ENCODE measurements around the gene UCN2. TPM values are rescaled to one million over a fixed set of nuclear protein-coding genes. Genes with fewer than 3 reads are reported as not detected.
A peak's percentile ranks its signal among the peaks of the same experiment; 100 is the strongest.
"Not testable (repeated sequence)": the region's sequence is repeated elsewhere in the genome, so short reads cannot be mapped to it uniquely, and the experiment has no call there.

The UCN2 gene
- total and polyA plus RNA-seq, 2 donors (not counting 3 experiments of a cell fraction or from before 2014, with no cell fraction given), result 0.11 TPM; not detected in 1

GRCh38 chr3:48532271-48532976 is 31.2 kb downstream of the UCN2 start:
- intact Hi-C loops (cut with micrococcal nuclease), result no loop called here
- no peaks in the 10 kb centered on the region for H3K9me3 ChIP-seq (replicated peaks; ENCODE audit: control insufficient read depth, insufficient read depth, low read length)
- BruUV-seq (replicated peaks), result no TSS peak
- DNase-seq (ENCODE audit: low read depth, low spot score) (no peak), FAIRE-seq (no peak)
- H3K4me2 ChIP-seq (ENCODE audit: insufficient read depth, low read length), result no peak overlapping the region
- H2AFZ ChIP-seq (ENCODE audit: low read depth, low read length), result no peak overlapping the region
- no peaks in the 10 kb centered on the region for H4K20me1 ChIP-seq (replicated peaks; ENCODE audit: control insufficient read depth, extremely low read depth, insufficient read depth, low read length)
- no peaks in the 10 kb centered on the region for H3K4me1 ChIP-seq (ENCODE audit: control insufficient read depth, extremely low read depth, insufficient read depth, low read length)
- H3K79me2 ChIP-seq (ENCODE audit: control insufficient read depth, insufficient read depth, low read length), result no peaks in the 10 kb centered on the region
- H3K36me3 ChIP-seq (ENCODE audit: control insufficient read depth in 2 of 2, extremely low read depth in 1 of 2, insufficient read depth in 2 of 2, low read length in 2 of 2), result no peaks in the 10 kb centered on the region
- ChIA-PET CTCF (interaction anchor here (1.5 to 2.1 kb wide), 3 partner anchors 10 to 23 kb away, joined by 3 to 5 read pairs (median 4); no protein-coding TSS in a partner anchor), POLR2A (no interaction called here)
- TF ChIP-seq POLR2AphosphoS5 (IDR thresholded peaks at IDR 0.05; ENCODE audit: insufficient read depth, low read depth, low read length), result no peak
- no peak for TF ChIP-seq GATA2 (IDR thresholded peaks at IDR 0.05; ENCODE audit: insufficient read depth, insufficient read length, low read depth, low read length)
- no peak for TF ChIP-seq MAX (IDR thresholded peaks at IDR 0.05; ENCODE audit: insufficient read depth, insufficient read length)
- TF ChIP-seq, protein P1, sequence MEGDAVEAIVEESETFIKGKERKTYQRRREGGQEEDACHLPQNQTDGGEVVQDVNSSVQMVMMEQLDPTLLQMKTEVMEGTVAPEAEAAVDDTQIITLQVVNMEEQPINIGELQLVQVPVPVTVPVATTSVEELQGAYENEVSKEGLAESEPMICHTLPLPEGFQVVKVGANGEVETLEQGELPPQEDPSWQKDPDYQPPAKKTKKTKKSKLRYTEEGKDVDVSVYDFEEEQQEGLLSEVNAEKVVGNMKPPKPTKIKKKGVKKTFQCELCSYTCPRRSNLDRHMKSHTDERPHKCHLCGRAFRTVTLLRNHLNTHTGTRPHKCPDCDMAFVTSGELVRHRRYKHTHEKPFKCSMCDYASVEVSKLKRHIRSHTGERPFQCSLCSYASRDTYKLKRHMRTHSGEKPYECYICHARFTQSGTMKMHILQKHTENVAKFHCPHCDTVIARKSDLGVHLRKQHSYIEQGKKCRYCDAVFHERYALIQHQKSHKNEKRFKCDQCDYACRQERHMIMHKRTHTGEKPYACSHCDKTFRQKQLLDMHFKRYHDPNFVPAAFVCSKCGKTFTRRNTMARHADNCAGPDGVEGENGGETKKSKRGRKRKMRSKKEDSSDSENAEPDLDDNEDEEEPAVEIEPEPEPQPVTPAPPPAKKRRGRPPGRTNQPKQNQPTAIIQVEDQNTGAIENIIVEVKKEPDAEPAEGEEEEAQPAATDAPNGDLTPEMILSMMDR (IDR thresholded peaks at IDR 0.05; ENCODE audit: extremely low read depth in 1 of 2, insufficient read depth in 1 of 2, low read depth in 1 of 2, low read length in 2 of 2), result no peak
- TF ChIP-seq EZH2 (IDR thresholded peaks at IDR 0.05; ENCODE audit: borderline replicate concordance, low read depth, low read length, severe bottlenecking), result no peak
- no peak for TF ChIP-seq JUN (IDR thresholded peaks at IDR 0.05; ENCODE audit: borderline replicate concordance, insufficient read depth, insufficient read length, low read depth)
- no peak for TF ChIP-seq MYC (IDR thresholded peaks at IDR 0.05; ENCODE audit: low read depth, low read length)
- no peak for TF ChIP-seq FOS (IDR thresholded peaks at IDR 0.05; ENCODE audit: borderline replicate concordance, insufficient read depth, low read length)
- no peak for TF ChIP-seq POLR2A (IDR thresholded peaks at IDR 0.05; ENCODE audit: low read depth, low read length)
- H3K9me1 ChIP-seq (replicated peaks; ENCODE audit: control insufficient read depth, extremely low read depth, insufficient read depth, low read length), result no peaks in the 10 kb centered on the region
- H3K27ac ChIP-seq (ENCODE audit: insufficient read depth, low read depth, low read length), result no peak overlapping the region
- dilution Hi-C loops (cut with MboI; ENCODE audit: extremely low pct_ligation_motif_present, low sequenced_read_pairs), result no loop called here
- H3K9ac ChIP-seq (replicated peaks; ENCODE audit: extremely low read depth, insufficient read depth, low read length), result no peak overlapping the region
- no peaks in the 10 kb centered on the region for H3K27me3 ChIP-seq (ENCODE audit: control insufficient read depth in 2 of 2, insufficient read depth in 2 of 2, low read length in 2 of 2)
- H3K4me3 ChIP-seq (replicated peaks in 1 of 3; ENCODE audit: insufficient read depth in 1 of 3, low read depth in 1 of 3, low read length in 3 of 3), result no peak overlapping the region

GRCh38 chr3:48530701-48531100 is 32.9 kb downstream of the UCN2 start:
- dilution Hi-C loops (cut with MboI; ENCODE audit: extremely low pct_ligation_motif_present, low sequenced_read_pairs); H2AFZ ChIP-seq (ENCODE audit: low read depth, low read length); H3K4me1 ChIP-seq (ENCODE audit: control insufficient read depth, extremely low read depth, insufficient read depth, low read length); BruUV-seq (replicated peaks); H3K9me1 ChIP-seq (replicated peaks; ENCODE audit: control insufficient read depth, extremely low read depth, insufficient read depth, low read length); H3K4me2 ChIP-seq (ENCODE audit: insufficient read depth, low read length); POLR2A ChIA-PET; H3K4me3 ChIP-seq (replicated peaks in 1 of 3; ENCODE audit: insufficient read depth in 1 of 3, low read depth in 1 of 3, low read length in 3 of 3); H3K36me3 ChIP-seq (ENCODE audit: control insufficient read depth in 2 of 2, extremely low read depth in 1 of 2, insufficient read depth in 2 of 2, low read length in 2 of 2); H3K27ac ChIP-seq (ENCODE audit: insufficient read depth, low read depth, low read length); H3K9ac ChIP-seq (replicated peaks; ENCODE audit: extremely low read depth, insufficient read depth, low read length); H3K27me3 ChIP-seq (ENCODE audit: control insufficient read depth in 2 of 2, insufficient read depth in 2 of 2, low read length in 2 of 2); H3K9me3 ChIP-seq (replicated peaks; ENCODE audit: control insufficient read depth, insufficient read depth, low read length); H3K79me2 ChIP-seq (ENCODE audit: control insufficient read depth, insufficient read depth, low read length); DNase-seq (ENCODE audit: low read depth, low spot score); intact Hi-C loops (cut with micrococcal nuclease); H4K20me1 ChIP-seq (replicated peaks; ENCODE audit: control insufficient read depth, extremely low read depth, insufficient read depth, low read length): not testable (repeated sequence)
- FAIRE-seq, result peak; percentile 31
- CTCF ChIA-PET, result interaction anchor here (0.8 to 1.1 kb wide), 2 partner anchors 11 to 94 kb away, joined by 3 read pairs; no protein-coding TSS in a partner anchor
